DMS153 treated with DMSO at 0.1 percent for 48 hours (cell line): ENCODE results near the gene TMEM132D.

Experiments used
- DNase-seq: peaks from one replicate; lab custom pipeline; 2025; ENCODE audit not compliant: unreplicated experiment; lab: John Stamatoyannopoulos, UW

Gene TMEM132D

DNA sequence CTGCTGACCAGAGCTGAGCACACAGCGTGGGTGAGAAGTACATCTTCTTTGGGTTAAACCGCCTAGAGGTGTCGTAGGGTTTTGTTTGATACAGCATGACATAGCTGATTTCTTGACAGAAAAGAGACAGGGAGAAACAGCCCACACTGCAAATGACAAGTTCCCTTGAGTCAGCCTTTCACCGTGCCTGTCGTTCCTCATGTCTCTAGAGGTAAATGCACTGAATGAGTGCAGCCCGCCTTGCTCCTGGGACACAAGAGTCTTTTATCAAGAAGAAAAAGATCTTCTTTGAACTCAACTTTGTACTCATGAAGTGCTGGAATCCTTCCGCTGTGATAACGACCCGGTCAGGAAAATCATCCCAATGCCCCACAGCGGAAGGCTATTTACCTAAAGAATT is 77.6 kb downstream of the TMEM132D start:
- no peak for DNase-seq

DNA sequence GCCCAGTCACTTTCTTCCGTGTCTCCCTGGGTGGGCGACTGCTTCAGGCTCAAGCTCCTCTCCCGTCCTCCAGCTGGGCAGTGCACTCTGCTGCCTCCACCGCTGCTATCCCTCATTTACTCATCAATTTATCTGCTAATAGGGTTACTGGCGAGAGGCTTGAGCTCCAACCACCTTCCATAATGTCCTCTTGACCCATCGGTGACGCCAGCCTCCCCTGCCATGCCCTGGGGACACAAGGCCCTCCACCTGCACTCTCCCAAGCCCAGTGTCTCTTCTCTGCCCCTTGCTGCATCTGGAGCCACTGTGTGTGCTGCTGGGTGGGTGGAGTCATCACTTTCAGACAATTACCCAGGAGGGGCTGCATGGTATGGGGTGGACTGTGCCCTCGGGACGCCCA is 78.5 kb downstream of the TMEM132D start:
- DNase-seq = no peak

GRCh38 chr12:129821964-129822363 is 81.9 kb downstream of the TMEM132D start:
- DNase-seq = no peak

GRCh38 chr12:129819391-129819790 is 84.4 kb downstream of the TMEM132D start:
- DNase-seq = no peak

DNA sequence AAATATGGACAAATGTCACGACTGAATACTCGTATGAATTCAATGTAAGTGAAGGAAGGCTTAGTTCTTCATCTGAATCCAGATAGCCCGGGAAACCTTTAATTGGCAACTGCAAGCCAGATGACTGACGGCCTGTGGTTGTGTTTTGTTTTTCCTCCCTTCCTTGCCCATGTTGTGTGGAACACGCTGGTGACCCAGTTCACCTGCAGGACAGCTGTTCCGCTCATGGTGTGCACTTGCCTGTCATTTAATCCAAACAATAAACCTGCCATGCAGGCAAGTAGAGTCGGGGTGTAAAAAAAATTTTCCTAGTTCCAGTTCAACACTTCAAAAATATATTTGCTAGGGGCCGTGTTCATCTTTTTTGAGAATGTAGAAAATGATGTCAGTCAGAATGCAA is 88.0 kb downstream of the TMEM132D start:
- no peak for DNase-seq

- DNase-seq = no peak
Observed at GRCh38 chr12:129811963-129812362, 91.9 kb downstream of the TMEM132D start.

DNA sequence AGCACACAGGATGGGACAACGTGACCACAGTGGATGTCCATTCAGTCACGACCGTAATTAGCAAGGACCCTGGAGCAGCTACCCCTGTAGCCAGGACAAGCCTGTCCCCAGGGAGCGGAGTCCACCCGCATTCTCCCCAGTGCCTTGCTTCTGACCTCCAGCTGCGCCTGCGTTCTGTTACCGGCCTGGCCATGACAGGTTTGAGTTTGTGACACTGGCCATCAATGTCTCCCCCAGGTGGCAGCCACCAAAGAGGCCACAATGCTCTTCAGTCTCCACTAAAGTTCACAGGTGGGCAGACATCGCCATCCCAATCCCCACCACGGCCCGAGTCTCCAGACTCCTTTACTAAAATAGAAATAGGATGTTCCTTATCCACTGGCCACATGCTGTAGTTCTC is 96.7 kb downstream of the TMEM132D start:
- no peak for DNase-seq

- DNase-seq = no peak
Observed at GRCh38 chr12:129791396-129791795, 112.4 kb downstream of the TMEM132D start.

DNA sequence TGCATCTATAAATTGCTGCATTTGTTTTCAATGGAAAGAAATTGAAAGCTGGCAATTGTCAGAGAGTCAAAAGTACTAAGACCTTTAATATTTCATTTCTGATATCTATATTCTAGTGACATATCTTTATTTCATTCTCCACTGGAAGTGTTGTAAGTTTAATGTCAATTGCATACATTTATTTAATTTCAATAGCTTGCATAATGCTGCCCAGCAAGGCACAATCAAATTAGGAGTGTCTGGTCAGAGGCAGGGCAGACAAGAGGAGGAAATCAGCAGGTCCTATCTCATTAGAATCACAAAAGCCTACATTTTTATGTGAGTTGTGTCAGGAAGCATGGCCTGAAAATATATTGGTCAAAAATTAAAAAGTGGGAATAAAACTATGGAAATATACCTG is 112.9 kb downstream of the TMEM132D start:
- no peak for DNase-seq

GRCh38 chr12:129790331-129790730 is 113.5 kb downstream of the TMEM132D start:
- no peak for DNase-seq

- no peak for DNase-seq
Observed at GRCh38 chr12:129789921-129790320, 113.9 kb downstream of the TMEM132D start.

DNA sequence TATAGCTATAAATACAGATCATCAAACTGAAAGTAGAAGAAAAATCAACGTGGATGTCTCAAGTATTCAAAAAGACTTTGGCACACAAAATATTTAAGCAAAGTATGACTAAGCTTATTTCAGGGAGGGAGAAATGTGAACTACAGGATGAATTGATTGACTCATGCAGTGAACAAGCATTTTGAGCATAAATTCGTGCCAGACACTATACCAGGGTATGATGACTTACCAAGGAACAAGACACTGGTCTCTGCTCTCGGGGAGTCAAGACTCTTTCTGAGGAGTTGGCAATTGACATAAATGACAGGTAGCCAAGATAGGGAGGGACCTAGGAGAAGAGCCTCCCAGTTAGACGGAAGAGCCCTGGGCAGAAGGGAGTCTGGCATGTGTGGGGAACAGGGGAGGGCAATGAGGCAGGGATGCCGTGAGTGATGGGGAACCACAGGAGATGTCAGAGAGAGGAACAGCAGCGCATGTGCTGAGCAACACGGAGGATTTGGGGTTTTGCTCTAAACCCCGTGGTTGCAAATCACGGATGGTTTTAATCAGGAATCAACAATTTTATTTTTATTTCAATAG is 115.2 kb downstream of the TMEM132D start:
- no peak for DNase-seq

DNA sequence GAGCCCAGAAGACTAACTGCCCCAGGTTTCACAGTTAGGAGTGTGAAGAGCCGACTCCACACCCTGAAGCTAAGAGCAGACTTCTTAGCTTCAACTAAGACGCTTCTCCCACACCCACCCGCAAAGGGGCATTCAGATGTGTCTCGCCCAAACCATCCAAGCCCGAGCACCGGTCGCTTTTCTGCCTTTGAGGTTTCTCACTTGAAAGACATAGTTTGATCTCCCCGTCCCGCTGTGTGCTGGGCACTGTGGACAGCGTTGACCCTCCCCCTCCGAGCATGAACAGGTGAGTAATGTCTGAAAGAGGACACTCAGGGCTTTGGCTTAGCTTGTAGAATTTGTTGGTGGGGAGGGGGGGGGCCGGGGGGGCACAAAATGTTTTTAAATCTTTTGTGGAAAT is 123.8 kb downstream of the TMEM132D start:
- no peak for DNase-seq

DNA sequence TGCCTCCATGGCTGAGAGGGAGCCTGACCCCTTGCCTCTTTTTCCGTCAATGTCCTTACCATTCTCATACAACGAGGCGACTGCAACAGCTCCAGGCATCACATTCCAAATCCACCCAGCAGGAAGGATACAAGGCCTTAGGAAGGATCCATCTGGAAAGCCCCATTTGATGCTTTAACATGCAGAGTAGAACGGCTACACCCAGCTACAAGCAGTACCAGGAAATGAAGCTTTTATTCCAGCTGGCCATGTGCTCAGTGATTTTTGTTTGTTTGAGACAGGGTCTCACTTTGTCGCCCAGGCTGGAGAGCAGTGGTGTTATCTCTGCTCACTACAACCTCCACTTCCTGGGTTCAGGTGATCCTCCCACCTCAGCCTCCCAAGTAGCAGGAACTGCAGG is 124.8 kb downstream of the TMEM132D start:
- DNase-seq = peak; percentile 2

DNA sequence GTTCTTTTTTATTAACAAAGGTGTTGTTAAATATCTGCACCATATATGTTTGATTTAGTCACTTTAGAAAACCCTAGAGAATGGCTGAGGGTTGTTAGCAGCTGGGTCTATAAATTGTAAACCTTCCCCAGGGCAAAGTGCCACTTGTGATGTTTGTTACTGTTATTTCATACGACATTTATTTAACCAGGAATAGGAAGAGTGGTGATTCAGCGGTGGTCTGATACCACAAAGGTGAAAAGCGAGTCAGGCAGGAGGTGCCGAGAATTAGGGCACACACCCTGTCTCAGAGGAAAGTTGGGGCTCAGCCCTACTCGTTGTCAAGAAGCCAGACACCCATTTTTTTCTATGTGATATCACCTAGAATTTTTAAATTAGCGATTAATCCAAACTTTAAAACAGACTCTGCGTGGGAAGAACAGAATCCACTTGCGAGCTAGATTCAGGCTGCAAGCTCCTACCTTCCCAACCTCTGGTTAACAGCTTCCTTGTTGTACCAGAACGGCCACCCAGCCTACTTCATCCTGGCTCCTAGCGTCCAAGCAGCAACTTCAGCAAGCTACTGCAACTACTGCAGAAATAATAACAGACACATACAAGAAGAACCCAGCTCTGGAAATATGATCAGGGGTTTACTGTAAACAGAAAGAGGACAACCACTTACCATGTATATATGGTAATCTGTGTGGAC is 126.7 kb downstream of the TMEM132D start:
- DNase-seq = peak; percentile 72

GRCh38 chr12:129772501-129773493 is 131.0 kb downstream of the TMEM132D start:
- no peak for DNase-seq

GRCh38 chr12:129771238-129771637 is 132.6 kb downstream of the TMEM132D start:
- DNase-seq = no peak

GRCh38 chr12:129765719-129766118 is 138.1 kb downstream of the TMEM132D start:
- DNase-seq = no peak

- no peak for DNase-seq
Observed at GRCh38 chr12:129762436-129762835, 141.4 kb downstream of the TMEM132D start.

DNA sequence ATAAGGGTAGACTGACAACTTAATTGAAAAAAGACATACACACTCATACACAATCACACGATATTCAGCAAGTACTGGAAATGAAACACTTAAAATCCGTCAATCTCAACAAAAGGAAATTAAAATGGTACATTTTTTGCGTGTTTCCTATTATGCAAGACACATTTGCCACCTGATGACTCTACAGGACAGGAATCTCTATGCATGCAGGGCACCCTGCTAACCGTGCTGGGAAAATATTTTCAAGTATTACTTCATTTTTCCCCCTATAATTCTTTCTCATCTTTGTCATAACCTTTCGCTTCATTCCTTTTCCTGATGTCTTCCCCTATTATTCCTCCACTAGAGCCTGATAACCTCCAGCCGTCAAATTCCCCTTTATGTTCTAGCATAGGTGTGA is 150.2 kb downstream of the TMEM132D start:
- no peak for DNase-seq

DNA sequence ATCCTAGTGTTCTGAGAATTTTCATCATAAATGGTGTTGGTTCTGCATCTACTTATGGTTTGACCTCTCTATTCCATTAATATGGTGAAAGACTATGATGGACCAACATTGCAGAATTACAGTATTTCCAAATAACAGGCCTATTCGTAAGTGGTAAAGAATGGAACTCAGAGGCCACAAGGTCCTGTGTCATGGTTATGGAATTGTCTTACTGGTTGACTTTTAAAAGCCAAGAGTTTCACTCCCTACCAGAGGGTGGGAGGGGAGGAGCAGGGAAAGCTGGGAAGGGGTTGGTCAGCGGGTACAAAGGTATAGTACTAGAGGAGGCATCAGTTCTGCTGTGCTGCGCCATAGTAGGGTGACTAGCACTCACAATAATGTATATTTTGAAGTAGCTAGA is 153.4 kb downstream of the TMEM132D start:
- no peak for DNase-seq

DNA sequence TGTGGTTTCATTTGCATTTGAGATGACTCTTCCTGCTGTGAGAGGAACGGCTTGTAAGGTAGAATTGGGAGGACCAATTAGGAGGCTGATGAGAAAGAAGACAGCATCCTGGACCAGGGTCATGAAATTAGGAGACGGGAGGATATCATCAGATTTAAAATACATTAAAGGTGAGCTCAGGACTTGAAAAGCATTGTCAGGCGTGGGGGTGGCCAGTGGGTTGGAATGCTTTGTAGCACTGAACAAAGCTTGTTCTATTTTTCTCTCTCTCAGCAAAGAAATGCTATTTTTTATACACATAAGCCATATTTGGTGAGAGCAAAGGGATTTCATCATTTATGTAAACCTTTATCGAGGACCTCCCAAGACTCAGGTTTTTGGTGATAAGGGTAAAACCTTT is 157.5 kb downstream of the TMEM132D start:
- no peak for DNase-seq
